Bladder microvascular endothelial cell (primary cell): ENCODE data around the gene SZRD1. TPM values are rescaled to one million over a fixed set of nuclear protein-coding genes. Genes with fewer than 3 reads are reported as not detected.

Experiments used
- total RNA-seq: library from RNA; depleted of rRNA; stranded (reverse); fragments of >200 nt; gene quantifications from 2 replicates; pipeline ENCODE4 v1.2.3, GENCODE V29; 2014

The SZRD1 gene
- 17.3 and 30.5 TPM in 2 replicates for total RNA-seq

GRCh38 chr1:16366722-16367257 is at the start of gene SZRD1:
SZRD1 (plus strand) TSS chr1:16367242; CDS start chr1:16367258, 16 bp downstream.

GRCh38 chr1:16351994-16352841 is 14.8 kb upstream of the SZRD1 start, which contains the start of gene FBXO42:
FBXO42 (minus strand) TSS chr1:16352480; CDS start chr1:16315418, 37,062 bp downstream.

GRCh38 chr1:16436946-16437474 is 70.0 kb downstream of the SZRD1 start, which contains the start of gene SPATA21:
SPATA21 (minus strand) TSS chr1:16437424; CDS start chr1:16431371, 6,053 bp downstream.

GRCh38 chr1:16440470-16441281 is 73.6 kb downstream of the SZRD1 start, which contains the start of gene NECAP2:
NECAP2 (plus strand) TSS chr1:16440724; CDS start chr1:16440762, 38 bp downstream.

Other genes starting within 250 kb of the SZRD1 start
- 72.7 and 298 TPM in 2 replicates for gene EPHA2, start 211.2 kb upstream of the SZRD1 start, total RNA-seq
- 2.8 and 6.2 TPM in 2 replicates for gene ARHGEF19, start 154.6 kb upstream of the SZRD1 start, total RNA-seq
- 7.1 and 12.3 TPM in 2 replicates for gene CPLANE2, start 130.1 kb upstream of the SZRD1 start, total RNA-seq
- 4.9 and 12.0 TPM in 2 replicates for gene FBXO42, start 14.8 kb upstream of the SZRD1 start, total RNA-seq
- gene SPATA21, start 70.2 kb downstream of the SZRD1 start, total RNA-seq = not detected in 2 replicates
- gene NECAP2, start 73.5 kb downstream of the SZRD1 start, total RNA-seq = 167 and 188 TPM in 2 replicates
- 509 and 6,751 TPM in 2 replicates for gene RNU1-1, start 147.0 kb downstream of the SZRD1 start, total RNA-seq
- gene NBPF1, start 246.3 kb downstream of the SZRD1 start, total RNA-seq = 21.4 and 35.6 TPM in 2 replicates